HG03064 (cell line): ENCODE measurements around the gene POU5F2.

Experiments
- ATAC-seq: cut with Tn5 transposase; IDR thresholded peaks from one replicate; pipeline ENCODE4 v1.9.1; 2021; ENCODE audit warnings: low read depth; ENCODE audit not compliant: unreplicated experiment

POU5F2 gene

GRCh38 chr5:93741136-93741811 is at the start of gene POU5F2:
TSS of gene POU5F2 (minus strand) at chr5:93741600. CDS start at chr5:93741563, 37 bp downstream.
- ATAC-seq, result no peak

GRCh38 chr5:93790401-93790800 is 49.0 kb upstream of the POU5F2 start:
- ATAC-seq, result no peak

GRCh38 chr5:93789173-93790067 is 48.0 kb upstream of the POU5F2 start:
- no peak for ATAC-seq

- ATAC-seq, result no peak
Measured at GRCh38 chr5:93787598-93787997, 46.2 kb upstream of the POU5F2 start.

GRCh38 chr5:93785475-93785874 is 44.1 kb upstream of the POU5F2 start:
- no peak for ATAC-seq

- no peak for ATAC-seq
Measured at GRCh38 chr5:93782978-93783377, 41.6 kb upstream of the POU5F2 start.

GRCh38 chr5:93777620-93778019 is 36.2 kb upstream of the POU5F2 start:
- ATAC-seq, result no peak

GRCh38 chr5:93756372-93756771 is 15.0 kb upstream of the POU5F2 start:
- ATAC-seq, result no peak

GRCh38 chr5:93755716-93756115 is 14.3 kb upstream of the POU5F2 start:
- ATAC-seq, result no peak

- no peak for ATAC-seq
Measured at GRCh38 chr5:93748875-93749397, 7.5 kb upstream of the POU5F2 start.

- no peak for ATAC-seq
Measured at GRCh38 chr5:93746406-93747056, 5.1 kb upstream of the POU5F2 start.

- no peak for ATAC-seq
Measured at GRCh38 chr5:93736284-93736683, 5.1 kb downstream of the POU5F2 start.

GRCh38 chr5:93735378-93735777 is 6.0 kb downstream of the POU5F2 start:
- no peak for ATAC-seq

GRCh38 chr5:93731987-93732386 is 9.4 kb downstream of the POU5F2 start:
- no peak for ATAC-seq

GRCh38 chr5:93726595-93726994 is 14.8 kb downstream of the POU5F2 start:
- no peak for ATAC-seq

GRCh38 chr5:93724791-93725190 is 16.6 kb downstream of the POU5F2 start:
- ATAC-seq, result no peak

- no peak for ATAC-seq
Measured at GRCh38 chr5:93723681-93724080, 17.7 kb downstream of the POU5F2 start.

GRCh38 chr5:93723005-93723404 is 18.4 kb downstream of the POU5F2 start:
- no peak for ATAC-seq

- ATAC-seq, result no peak
Measured at GRCh38 chr5:93722588-93722987, 18.8 kb downstream of the POU5F2 start.

- ATAC-seq, result no peak
Measured at GRCh38 chr5:93721511-93721910, 19.9 kb downstream of the POU5F2 start.

GRCh38 chr5:93721071-93721470 is 20.3 kb downstream of the POU5F2 start:
- no peak for ATAC-seq
